ENCODE data around the gene SLC6A11. TPM values are rescaled to one million over a fixed set of nuclear protein-coding genes. Genes with fewer than 3 reads are reported as not detected.

The SLC6A11 gene
- total and polyA plus RNA-seq, 2 of the 8 experiments (the other 6 are each of a cell fraction or from before 2014, with no cell fraction given) = 0.78 to 1.5 TPM

- no peak overlapping the region for H2BK15ac ChIP-seq (ENCODE audit: low read length)
- H4K5ac ChIP-seq (ENCODE audit: insufficient read length, low read depth, low read length) = no peak overlapping the region
- no peaks in the 10 kb centered on the region; a peak in 1 of 8 replicates for H3K36me3 ChIP-seq (ENCODE audit: control insufficient read depth in 2 of 4, insufficient read depth in 4 of 4, low read length in 3 of 4)
- peaks cover 9 to 20% (median 12%) of the 10 kb centered on the region in 4 experiments for H3K4me1 ChIP-seq (replicated peaks in 1 of 4; ENCODE audit: control insufficient read depth in 3 of 4, insufficient read depth in 4 of 4, low read length in 3 of 4)
- H4K8ac ChIP-seq (ENCODE audit: extremely low read depth, insufficient read depth, low read length) = no peak overlapping the region
- H3K27ac ChIP-seq (ENCODE audit: low read depth, low read length) = no peak overlapping the region
- H3K23me2 ChIP-seq (ENCODE audit: low read depth, low read length) = no peaks in the 10 kb centered on the region
- no peak overlapping the region for H2AK5ac ChIP-seq (ENCODE audit: low read depth, low read length)
- no peak overlapping the region for H2BK120ac ChIP-seq (replicated peaks; ENCODE audit: low read depth, low read length)
- H4K20me1 ChIP-seq (replicated peaks in 1 of 2; ENCODE audit: control insufficient read depth in 1 of 2, insufficient read depth in 2 of 2, low read length in 2 of 2) = no peaks in the 10 kb centered on the region
- FAIRE-seq (no peak), DNase-seq (ENCODE audit: low read depth in 1 of 2, low spot score in 2 of 2) (no peak)
- H2BK5ac ChIP-seq (ENCODE audit: low read depth, low read length) = no peak overlapping the region
- ChIA-PET CTCF (ENCODE audit: partially characterized antibody) (interaction anchor here (1.2 to 13.3 kb wide), 4 partner anchors 10 to 44 kb away, joined by 3 to 207 read pairs (median 8); partner anchors contain the start of gene SLC6A1), POLR2A (ENCODE audit: partially characterized antibody) (interaction anchor here (2.1 kb wide), 1 partner anchor 14 kb away, joined by 5 read pairs; no protein-coding TSS in a partner anchor)
- no peaks in the 10 kb centered on the region for H3K9me3 ChIP-seq (ENCODE audit: insufficient read depth in 2 of 2, low read depth in 1 of 2, low read length in 1 of 2)
- no peaks in the 10 kb centered on the region for H3K79me1 ChIP-seq (ENCODE audit: low read depth, low read length)
- 95% methylated on average over 1 of the region's 1 CpG; no CpG with 5 or more reads in 1 of the 2 experiments for WGBS, 2 experiments (ENCODE audit: extremely low coverage in 1 of 2, insufficient coverage in 1 of 2, insufficient read length in 1 of 2, insufficient replicate concordance in 2 of 2, low coverage in 1 of 2, low lambda C conversion rate in 2 of 2, missing lambda C conversion rate in 1 of 2)
- no peak overlapping the region for H3K56ac ChIP-seq (replicated peaks; ENCODE audit: insufficient read length, low read depth, low read length)
- no peaks in the 10 kb centered on the region for H3K79me2 ChIP-seq (ENCODE audit: control insufficient read depth in 1 of 2, insufficient read depth in 2 of 2, low read length in 2 of 2)
- H3K23ac ChIP-seq (ENCODE audit: insufficient read length) = no peak overlapping the region
- no peak overlapping the region for H3K14ac ChIP-seq (ENCODE audit: insufficient read length)
- H3K9ac ChIP-seq (replicated peaks in 1 of 4; ENCODE audit: extremely low read depth in 1 of 4, low read depth in 3 of 4, low read length in 3 of 4) = no peak overlapping the region
- H3K4ac ChIP-seq (replicated peaks; ENCODE audit: insufficient read length, low read depth, low read length) = no peak overlapping the region
- no peak overlapping the region for H3K18ac ChIP-seq (ENCODE audit: extremely low read depth, low read length)
- no peaks in the 10 kb centered on the region; a peak in 3 of 7 replicates for H3K27me3 ChIP-seq (replicated peaks in 1 of 4; ENCODE audit: control insufficient read depth in 3 of 4, extremely low read depth in 1 of 4, insufficient read depth in 3 of 4, low read length in 3 of 4)
- no peak overlapping the region for H3K4me3 ChIP-seq (ENCODE audit: extremely low read depth in 1 of 4, insufficient read depth in 2 of 4, low read depth in 3 of 4, low read length in 4 of 4)
- no peak for TF ChIP-seq GABPA (IDR thresholded peaks at IDR 0.05; ENCODE audit: borderline replicate concordance, insufficient read depth, low read length)
- TF ChIP-seq TAF7 (optimal IDR thresholded peaks at IDR 0.05; ENCODE audit: borderline replicate concordance, low read depth, low read length) = no peak
- no peak for TF ChIP-seq EGR1 (IDR thresholded peaks at IDR 0.05; ENCODE audit: borderline replicate concordance, low read depth, low read length)
- TF ChIP-seq ATF2 (IDR thresholded peaks at IDR 0.05; ENCODE audit: low read length) = no peak
- TF ChIP-seq E2F6 (IDR thresholded peaks at IDR 0.05) = no peak
- H3K4me2 ChIP-seq (ENCODE audit: insufficient read depth in 1 of 2, low read depth in 2 of 2, low read length in 2 of 2) = no peak overlapping the region
- no peak overlapping the region for H2AFZ ChIP-seq (ENCODE audit: low read length)
- H4K91ac ChIP-seq (replicated peaks; ENCODE audit: insufficient read length, low read length) = no peak overlapping the region
- no peak overlapping the region for H2BK12ac ChIP-seq (ENCODE audit: low read depth, low read length)
- no peak overlapping the region for H2BK20ac ChIP-seq (ENCODE audit: low read length)
Measured at GRCh38 chr3:10976770-10977169, 160.7 kb downstream of the SLC6A11 start.

All from H1 (cell line).